A549 (cell line): ENCODE results near the gene GPR171. TPM values are rescaled to one million over a fixed set of nuclear protein-coding genes. Genes with fewer than 3 reads are reported as not detected.

Experiments
- ATAC-seq, 2 experiments: fragments of 200-7000 bp in 1 of 2; fragments of >200 bp in 1 of 2; cut with Nextera tagmentation in 1 of 2; cut with Tn5 transposase in 1 of 2; 3 replicates each; pipeline versions ENCODE4 v1.8.0 to v1.9.1; 2018 to 2020; ENCODE audit warnings: mild to moderate bottlenecking in 1 of 2, moderate library complexity in 1 of 2
- CTCF ChIA-PET: fragments of 300-600 bp; sonication (Branson Sonifier 250); formaldehyde crosslinking; extraction: SDS; loops from one replicate; lab custom pipeline; 2021; ENCODE audit warnings: antibody characterized with exemption, inconsistent platforms; lab: Yijun Ruan, JAX
- POLR2A ChIA-PET: fragments of 350-600 bp; formaldehyde crosslinking; extraction: SDS; loops from one replicate; lab custom pipeline; 2021; ENCODE audit warnings: antibody characterized with exemption, inconsistent platforms; lab: Yijun Ruan, JAX
- DNase-seq, 2 experiments: peaks; one replicate each; pipeline versions ENCODE4 v3.0.0 to v3.0.0-alpha.2; 2011 to 2016; ENCODE audit warnings: low read depth in 1 of 2, low spot score in 1 of 2
- FAIRE-seq: peaks from 2 replicates; lab custom pipeline; 2011; peaks lifted over from hg19 to GRCh38; lab: Jason Lieb, UNC
- H3K27ac ChIP-seq, 2 experiments: fragments of >200 bp; sonication (Bioruptor Twin); formaldehyde crosslinking; 3 replicates each; pipeline ENCODE4 v1.5.1; 2016 to 2017
- H3K4me1 ChIP-seq: fragments of >200 bp; sonication (Bioruptor Twin); formaldehyde crosslinking; 3 replicates; pipeline ENCODE4 v1.6.1; 2016
- H3K4me2 ChIP-seq: fragments of >200 bp; sonication (Bioruptor Twin); formaldehyde crosslinking; 3 replicates; pipeline ENCODE4 v1.6.1; 2016
- H3K4me3 ChIP-seq: fragments of >200 bp; sonication (Bioruptor Twin); formaldehyde crosslinking; 3 replicates; pipeline ENCODE4 v1.5.1; 2016
- H3K9me3 ChIP-seq: fragments of >200 bp; sonication (Bioruptor Twin); formaldehyde crosslinking; 3 replicates; pipeline ENCODE4 v1.6.1; 2016
- ATOH8 ChIP-seq: fragments of 250-450 bp; sonication (Bioruptor Pico); IDR thresholded peaks from 2 replicates; pipeline ENCODE4 v1.5.0; 2020; ENCODE audit warnings: low read depth, mild to moderate bottlenecking, moderate library complexity
- BHLHE40 ChIP-seq: IDR thresholded peaks from 2 replicates; pipeline ENCODE4 v1.6.1; 2012; ENCODE audit warnings: low read depth, low read length, inconsistent platforms
- CTCF ChIP-seq: fragments of >200 bp; sonication (Bioruptor Twin); formaldehyde crosslinking; IDR thresholded peaks from 3 replicates; pipeline ENCODE4 v1.5.1; 2016
- EHF ChIP-seq: fragments of 250-450 bp; sonication (Bioruptor Pico); IDR thresholded peaks from 2 replicates; pipeline ENCODE4 v1.5.0; 2020; ENCODE audit warnings: mild to moderate bottlenecking
- EHMT2 ChIP-seq: fragments of 200-600 bp; sonication (generic); IDR thresholded peaks from 2 replicates; pipeline ENCODE4 v1.6.1; 2016; ENCODE audit warnings: antibody characterized with exemption, low read depth, mild to moderate bottlenecking, moderate library complexity
- FOSL2 ChIP-seq, 2 experiments: fragments of 450-650 bp in 1 of 2; fragments of >200 bp in 1 of 2; sonication (Bioruptor Twin) in 1 of 2; formaldehyde crosslinking; IDR thresholded peaks; 2 replicates each; pipeline versions ENCODE4 v1.5.0 to v1.6.1; 2016 to 2020; ENCODE audit warnings: mild to moderate bottlenecking in 1 of 2, moderate library complexity in 1 of 2
- GATA3 ChIP-seq: IDR thresholded peaks from 2 replicates; pipeline ENCODE4 v1.6.1; 2012; ENCODE audit warnings: borderline replicate concordance
- HDAC2 ChIP-seq: fragments of 200-600 bp; sonication (generic); IDR thresholded peaks from 2 replicates; pipeline ENCODE4 v1.6.1; 2016
- JUN ChIP-seq, 2 experiments: fragments of >200 bp; sonication (Bioruptor Twin); formaldehyde crosslinking; IDR thresholded peaks; 2 replicates in 1 of 2; 3 replicates in 1 of 2; pipeline ENCODE4 v1.6.1; 2016 to 2017
- JUNB ChIP-seq: fragments of >200 bp; sonication (Bioruptor Twin); formaldehyde crosslinking; IDR thresholded peaks from 2 replicates; pipeline ENCODE4 v1.6.1; 2016
- MAX ChIP-seq: IDR thresholded peaks from 2 replicates; pipeline ENCODE4 v1.6.1; 2012
- RARB ChIP-seq: fragments of 250-450 bp; sonication (Bioruptor Pico); IDR thresholded peaks from 2 replicates; pipeline ENCODE4 v1.8.0; 2021; ENCODE audit warnings: mild to moderate bottlenecking, moderate library complexity
- REST ChIP-seq: fragments of 200-600 bp; sonication (generic); IDR thresholded peaks from 2 replicates; pipeline ENCODE4 v1.6.1; 2016; ENCODE audit warnings: antibody characterized with exemption, mild to moderate bottlenecking, moderate library complexity
- SMC3 ChIP-seq: fragments of >200 bp; sonication (Bioruptor Twin); formaldehyde crosslinking; IDR thresholded peaks from 3 replicates; pipeline ENCODE4 v1.6.1; 2018; ENCODE audit warnings: inconsistent platforms
- TFCP2L1 ChIP-seq: fragments of 250-450 bp; sonication (Bioruptor Pico); IDR thresholded peaks from 2 replicates; pipeline ENCODE4 v1.5.0; 2021; ENCODE audit warnings: mild to moderate bottlenecking
- ZC3H11A ChIP-seq: fragments of 450-650 bp; IDR thresholded peaks from 2 replicates; pipeline ENCODE4 v1.6.1; 2014; ENCODE audit warnings: antibody characterized with exemption, mild to moderate bottlenecking
- ZNF302 ChIP-seq: fragments of 250-450 bp; sonication (Bioruptor Pico); IDR thresholded peaks from 2 replicates; pipeline ENCODE4 v1.9.0; 2021; ENCODE audit warnings: inconsistent platforms, mild to moderate bottlenecking, moderate library complexity
- ZSCAN20 ChIP-seq: fragments of 250-450 bp; sonication (Bioruptor Pico); IDR thresholded peaks from 2 replicates; pipeline ENCODE4 v1.8.0; 2022; ENCODE audit warnings: mild to moderate bottlenecking, moderate library complexity
- WGBS: methylation state at CpG from one replicate; pipeline ENCODE4 v1.1.6; 2017; ENCODE audit errors: missing lambda C conversion rate; 5-methylcytosine and 5-hydroxymethylcytosine counted together
- polyA plus RNA-seq, 4 experiments: library from polyadenylated mRNA; depleted of rRNA in 3 of 4; stranded (reverse); fragments of >200 nt; fragmentation: RNase III in 1 of 4; extraction: RNeasy Plus Mini Kit Qiagen cat#74134 plus additional on column Dnase treatment in 1 of 4; gene quantifications; 2 replicates in 3 of 4; 3 replicates in 1 of 4; pipeline ENCODE4 v1.2.3, GENCODE V29; 2011 to 2017

GPR171 gene
- polyA plus RNA-seq, 2 of the 4 experiments (the other 2 are of a cell fraction), result not detected

GRCh38 chr3:151230646-151231045, 27.6 kb upstream of the GPR171 start:
- H3K4me1 ChIP-seq, result peaks cover 34% of the 10 kb centered on the region
- no peaks in the 10 kb centered on the region for H3K9me3 ChIP-seq
- TF ChIP-seq EHMT2 (no peak), JUNB (no peak), MAX (no peak), SMC3 (no peak)
- no peak overlapping the region for H3K4me3 ChIP-seq
- no peak overlapping the region for H3K27ac ChIP-seq
- ATAC-seq (no peak), DNase-seq (no peak), FAIRE-seq (no peak)
- CTCF ChIA-PET, result interaction anchor here (0.6 to 9.7 kb wide), 4 partner anchors 8 to 62 kb away, joined by 4 to 136 read pairs (median 32); partner anchors contain the start of gene P2RY14
- POLR2A ChIA-PET, result interaction anchor here (0.7 kb wide), 1 partner anchor 74 kb away, joined by 6 read pairs; no protein-coding TSS in a partner anchor
- WGBS, result 38% methylated on average over 4 of the region's 4 CpGs
- no peak overlapping the region for H3K4me2 ChIP-seq

GRCh38 chr3:151228666-151229040, 25.6 kb upstream of the GPR171 start:
- Histone ChIP-seq H3K4me1 (peaks cover 37% of the 10 kb centered on the region), H3K4me2 (peak overlapping the region; percentile 50), H3K9me3 (no peaks in the 10 kb centered on the region), H3K4me3 (no peak overlapping the region), H3K27ac (peak overlapping the region; percentile 49 to 66; a peak in 5 of 6 replicates)
- 92% methylated on average over 1 of the region's 1 CpG for WGBS
- peak; percentile 6 to 8; a peak in 2 of 6 replicates for ATAC-seq
- CTCF ChIA-PET, result interaction anchor here (0.6 to 9.7 kb wide), 39 partner anchors 8 to 690 kb away, joined by 3 to 136 read pairs (median 7); partner anchors contain the start of genes GPR171 and P2RY14
- POLR2A ChIA-PET, result no interaction called here
- TF ChIP-seq RARB (CRISPR knock-in tag), result no peak
- TF ChIP-seq EHF (CRISPR knock-in tag), result no peak
- TF ChIP-seq TFCP2L1 (CRISPR knock-in tag), result no peak
- TF ChIP-seq ATOH8 (CRISPR knock-in tag), result no peak
- no peak for TF ChIP-seq CTCF
- TF ChIP-seq REST, result no peak
- no peak for TF ChIP-seq JUN (IDR thresholded peaks at IDR 0.05)
- no peak for TF ChIP-seq EHMT2
- TF ChIP-seq ZC3H11A, result no peak
- TF ChIP-seq HDAC2, result no peak
- TF ChIP-seq ZSCAN20 (CRISPR knock-in tag), result no peak
- no peak for TF ChIP-seq BHLHE40
- TF ChIP-seq FOSL2 (IDR thresholded peaks at IDR 0.05), result no peak
- no peak for TF ChIP-seq FOSL2 (CRISPR knock-in tag; IDR thresholded peaks at IDR 0.05)
- no peak for TF ChIP-seq GATA3
- TF ChIP-seq ZNF302 (CRISPR knock-in tag), result no peak
- TF ChIP-seq, all 56 proteins: peak for 0
- no peak for FAIRE-seq
- no peak for DNase-seq
